Stomach (tissue), 4 donors: Measurements from ENCODE around the gene PKD1.

Experiments used
- POLR2A ChIP-seq, 4 donors: fragments of 450-650 bp; IDR thresholded peaks; one replicate each; pipeline ENCODE4 v1.6.1; 2016; ENCODE audit warnings: antibody characterized with exemption in 4 of 4, control low read depth in 2 of 4, mild to moderate bottlenecking in 1 of 4, moderate library complexity in 1 of 4
- POLR2AphosphoS5 ChIP-seq, 3 donors: sonication (generic); formaldehyde crosslinking; IDR thresholded peaks; one replicate each; pipeline ENCODE4 v1.6.1; 2016; ENCODE audit warnings: antibody characterized with exemption in 3 of 3
- TF ChIP-seq, protein P1 (sequence below), 7 experiments: fragments of 450-650 bp in 4 of 7; fragments of 200-600 bp in 3 of 7; sonication (generic) in 3 of 7; IDR thresholded peaks; one replicate each; pipeline ENCODE4 v1.5.1; 2016 to 2019; ENCODE audit warnings: antibody characterized with exemption in 7 of 7, control low read depth in 2 of 7, mild to moderate bottlenecking in 1 of 7

DNA sequence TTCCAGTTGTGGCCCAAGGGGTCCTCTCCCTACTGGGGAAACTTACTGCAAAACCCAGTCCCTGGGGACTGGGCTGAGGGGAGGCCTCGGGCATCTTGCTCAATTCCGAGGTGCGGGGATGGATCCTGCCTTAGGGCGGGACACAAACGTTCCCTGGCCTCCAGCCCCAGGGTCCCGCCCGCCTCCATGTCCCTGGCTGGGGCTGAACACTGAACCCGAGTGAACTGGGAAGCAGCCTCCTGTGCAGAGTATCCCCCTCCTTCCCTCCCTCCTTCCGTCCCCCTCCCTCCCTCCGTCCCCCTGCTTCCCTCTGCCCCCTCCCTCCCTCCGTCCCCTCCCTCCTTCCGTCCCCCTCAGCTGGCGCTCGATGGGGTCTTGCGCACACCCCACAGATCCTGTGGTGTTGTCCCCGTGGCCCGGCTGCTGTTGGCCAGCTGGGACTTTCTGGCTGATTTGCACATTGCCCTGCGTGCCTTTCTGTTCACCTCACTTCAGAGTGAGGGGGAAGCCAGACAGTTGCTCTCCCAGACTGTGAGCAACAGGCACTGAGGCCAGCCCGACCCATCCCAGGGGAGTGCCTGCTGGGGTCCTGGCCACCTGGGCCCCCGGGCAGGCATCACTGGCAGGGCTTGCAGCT, 25.3 kb upstream of the PKD1 start:
- TF ChIP-seq, protein P1, sequence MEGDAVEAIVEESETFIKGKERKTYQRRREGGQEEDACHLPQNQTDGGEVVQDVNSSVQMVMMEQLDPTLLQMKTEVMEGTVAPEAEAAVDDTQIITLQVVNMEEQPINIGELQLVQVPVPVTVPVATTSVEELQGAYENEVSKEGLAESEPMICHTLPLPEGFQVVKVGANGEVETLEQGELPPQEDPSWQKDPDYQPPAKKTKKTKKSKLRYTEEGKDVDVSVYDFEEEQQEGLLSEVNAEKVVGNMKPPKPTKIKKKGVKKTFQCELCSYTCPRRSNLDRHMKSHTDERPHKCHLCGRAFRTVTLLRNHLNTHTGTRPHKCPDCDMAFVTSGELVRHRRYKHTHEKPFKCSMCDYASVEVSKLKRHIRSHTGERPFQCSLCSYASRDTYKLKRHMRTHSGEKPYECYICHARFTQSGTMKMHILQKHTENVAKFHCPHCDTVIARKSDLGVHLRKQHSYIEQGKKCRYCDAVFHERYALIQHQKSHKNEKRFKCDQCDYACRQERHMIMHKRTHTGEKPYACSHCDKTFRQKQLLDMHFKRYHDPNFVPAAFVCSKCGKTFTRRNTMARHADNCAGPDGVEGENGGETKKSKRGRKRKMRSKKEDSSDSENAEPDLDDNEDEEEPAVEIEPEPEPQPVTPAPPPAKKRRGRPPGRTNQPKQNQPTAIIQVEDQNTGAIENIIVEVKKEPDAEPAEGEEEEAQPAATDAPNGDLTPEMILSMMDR (IDR thresholded peaks at IDR 0.05) = no peak
- TF ChIP-seq POLR2AphosphoS5 (IDR thresholded peaks at IDR 0.05) = no peak
- no peak for TF ChIP-seq POLR2A (IDR thresholded peaks at IDR 0.05)
